ENCODE data around the gene FANK1. TPM values are rescaled to one million over a fixed set of nuclear protein-coding genes. Genes with fewer than 3 reads are reported as not detected.
"Not testable (repeated sequence)": the region's sequence is repeated elsewhere in the genome, so short reads cannot be mapped to it uniquely, and the experiment has no call there.

FANK1 gene
- 9.4 TPM for total RNA-seq (ENCODE audit: unreplicated experiment)
- long read RNA-seq, partial matches to known transcripts: 1 of 11 reads
- long read RNA-seq, other reads (novel, unspliced or antisense): 10 of 11 reads

GRCh38 chr10:125896088-125896934 is at the start of gene FANK1:
FANK1 (plus strand) TSS chr10:125896564; CDS start chr10:125896643, 79 bp downstream.
- not testable (repeated sequence) for H3K27me3 Mint-ChIP-seq (ENCODE audit: unreplicated experiment); H3K9me3 Mint-ChIP-seq (ENCODE audit: unreplicated experiment); H3K36me3 Mint-ChIP-seq (ENCODE audit: low read depth, unreplicated experiment)
- DNase-seq (ENCODE audit: low spot score): peak; percentile 86
- Mint-ChIP-seq H3K27ac (ENCODE audit: unreplicated experiment) (peak within 1 kb of the TSS; percentile 98), H3K4me1 (ENCODE audit: unreplicated experiment) (peaks cover 24% of the 10 kb centered on the region), H3K4me3 (ENCODE audit: unreplicated experiment) (peak within 1 kb of the TSS; percentile 96)

GRCh38 chr10:125846894-125847293 is 49.5 kb upstream of the FANK1 start:
- TF ChIP-seq CTCF (IDR thresholded peaks at IDR 0.05; ENCODE audit: unreplicated experiment): no peak
- no peaks in the 10 kb centered on the region for H3K27me3 Mint-ChIP-seq (ENCODE audit: unreplicated experiment)
- no peak overlapping the region for H3K27ac Mint-ChIP-seq (ENCODE audit: unreplicated experiment)
- H3K4me1 Mint-ChIP-seq (ENCODE audit: unreplicated experiment): no peaks in the 10 kb centered on the region
- peaks cover 48% of the 10 kb centered on the region for H3K36me3 Mint-ChIP-seq (ENCODE audit: low read depth, unreplicated experiment)
- no peak for DNase-seq (ENCODE audit: low spot score)
- H3K4me3 Mint-ChIP-seq (ENCODE audit: unreplicated experiment): no peak overlapping the region
- no peaks in the 10 kb centered on the region for H3K9me3 Mint-ChIP-seq (ENCODE audit: unreplicated experiment)

DNA sequence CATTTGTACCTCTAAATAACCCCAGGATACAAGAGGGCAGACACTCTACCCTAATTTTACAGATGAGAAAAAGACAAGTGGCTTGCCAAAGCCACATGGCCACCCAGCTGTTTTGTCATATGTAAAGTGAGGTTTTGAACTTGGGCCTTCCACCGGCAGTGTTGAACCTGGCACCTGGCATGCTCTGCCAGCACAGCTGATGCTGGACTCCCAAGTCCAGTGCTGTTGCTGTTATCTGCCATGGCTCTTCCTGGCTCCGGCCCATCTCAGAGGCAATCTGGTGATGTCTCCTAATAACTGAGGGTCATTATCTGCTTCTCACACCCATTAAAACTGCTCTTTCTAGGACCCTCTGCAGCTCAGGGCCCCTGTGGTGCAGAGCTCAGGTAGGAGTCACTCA is 48.0 kb upstream of the FANK1 start:
- H3K36me3 Mint-ChIP-seq (ENCODE audit: low read depth, unreplicated experiment): peaks cover 54% of the 10 kb centered on the region
- TF ChIP-seq CTCF (IDR thresholded peaks at IDR 0.05; ENCODE audit: unreplicated experiment): no peak
- no peak overlapping the region for H3K4me3 Mint-ChIP-seq (ENCODE audit: unreplicated experiment)
- H3K4me1 Mint-ChIP-seq (ENCODE audit: unreplicated experiment): no peaks in the 10 kb centered on the region
- no peak overlapping the region for H3K27ac Mint-ChIP-seq (ENCODE audit: unreplicated experiment)
- no peak for DNase-seq (ENCODE audit: low spot score)
- H3K9me3 Mint-ChIP-seq (ENCODE audit: unreplicated experiment): no peaks in the 10 kb centered on the region
- H3K27me3 Mint-ChIP-seq (ENCODE audit: unreplicated experiment): no peaks in the 10 kb centered on the region

DNA sequence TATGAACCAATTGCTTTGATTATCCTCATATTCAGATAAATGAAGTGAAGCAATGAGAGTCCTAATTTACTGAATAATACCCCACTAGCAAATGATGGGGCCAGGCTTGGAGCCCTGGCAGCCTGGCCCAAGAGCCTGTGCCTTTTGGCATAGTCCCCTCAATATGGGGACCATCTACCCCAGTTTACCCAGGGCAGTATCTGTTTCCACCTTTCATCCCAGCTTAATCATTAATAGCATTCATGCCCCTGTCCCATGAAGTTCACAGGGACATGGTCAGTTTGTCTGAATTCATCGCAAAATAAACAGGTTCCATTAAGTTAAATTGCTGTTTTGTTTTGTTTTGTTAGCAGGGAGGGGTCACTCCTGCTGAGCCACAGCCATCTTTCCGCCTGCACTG is 47.5 kb upstream of the FANK1 start:
- H3K9me3 Mint-ChIP-seq (ENCODE audit: unreplicated experiment): no peaks in the 10 kb centered on the region
- no peak overlapping the region for H3K27ac Mint-ChIP-seq (ENCODE audit: unreplicated experiment)
- H3K27me3 Mint-ChIP-seq (ENCODE audit: unreplicated experiment): no peaks in the 10 kb centered on the region
- no peak overlapping the region for H3K4me3 Mint-ChIP-seq (ENCODE audit: unreplicated experiment)
- DNase-seq (ENCODE audit: low spot score): no peak
- peaks cover 53% of the 10 kb centered on the region for H3K36me3 Mint-ChIP-seq (ENCODE audit: low read depth, unreplicated experiment)
- TF ChIP-seq CTCF (IDR thresholded peaks at IDR 0.05; ENCODE audit: unreplicated experiment): no peak
- no peaks in the 10 kb centered on the region for H3K4me1 Mint-ChIP-seq (ENCODE audit: unreplicated experiment)

- H3K4me3 Mint-ChIP-seq (ENCODE audit: unreplicated experiment): no peak overlapping the region
These were observed 46.9 kb upstream of the FANK1 start for GRCh38 chr10:125849448-125849847.

More at GRCh38 chr10:125849448-125849847, 46.9 kb upstream of the FANK1 start:
- no peak for TF ChIP-seq CTCF (IDR thresholded peaks at IDR 0.05; ENCODE audit: unreplicated experiment)
- Mint-ChIP-seq H3K27me3 (ENCODE audit: unreplicated experiment) (no peaks in the 10 kb centered on the region), H3K27ac (ENCODE audit: unreplicated experiment) (no peak overlapping the region), H3K9me3 (ENCODE audit: unreplicated experiment) (no peaks in the 10 kb centered on the region), H3K4me1 (ENCODE audit: unreplicated experiment) (no peaks in the 10 kb centered on the region), H3K36me3 (ENCODE audit: low read depth, unreplicated experiment) (peaks cover 50% of the 10 kb centered on the region)
- no peak for DNase-seq (ENCODE audit: low spot score)
